OCI-LY1 (cell line): ENCODE results near the gene TRAF3IP1.
"Not testable (repeated sequence)": the region's sequence is repeated elsewhere in the genome, so short reads cannot be mapped to it uniquely, and the experiment has no call there.

ENCODE experiments used
- H2AFZ ChIP-seq: fragments of 200-600 bp; sonication (generic), shearing (Covaris generic); 2 replicates; pipeline ENCODE4 v1.6.0; 2014; ENCODE audit warnings: antibody characterized with exemption, mild to moderate bottlenecking, low read length
- H3F3A ChIP-seq: fragments of 200-600 bp; sonication (generic), shearing (Covaris generic); 2 replicates; pipeline ENCODE4 v1.6.0; 2014; ENCODE audit warnings: mild to moderate bottlenecking, antibody characterized with exemption, low read length, moderate library complexity; ENCODE audit not compliant: insufficient read depth
- H3K27ac ChIP-seq: fragments of 200-600 bp; sonication (generic); 2 replicates; pipeline ENCODE4 v1.5.1; 2014; ENCODE audit warnings: low read length, mixed run types, mild to moderate bottlenecking, low read depth; ENCODE audit not compliant: poor library complexity, severe bottlenecking
- H3K27me3 ChIP-seq: fragments of 200-600 bp; sonication (generic); 2 replicates; pipeline ENCODE4 v1.6.0; 2014; ENCODE audit warnings: antibody characterized with exemption, mild to moderate bottlenecking, low read length, moderate library complexity; ENCODE audit not compliant: insufficient read depth
- H3K36me3 ChIP-seq: fragments of 200-600 bp; sonication (generic); 2 replicates; pipeline ENCODE4 v1.6.1; 2014; ENCODE audit warnings: mild to moderate bottlenecking, antibody characterized with exemption, low read length, moderate library complexity, mixed read lengths; ENCODE audit not compliant: insufficient read depth
- H3K4me1 ChIP-seq: fragments of 200-600 bp; sonication (generic); 2 replicates; pipeline ENCODE4 v1.5.1; 2014; ENCODE audit warnings: mild to moderate bottlenecking, low read length, moderate library complexity; ENCODE audit not compliant: insufficient read depth, severe bottlenecking
- H3K4me2 ChIP-seq: fragments of 200-600 bp; sonication (generic), shearing (Covaris generic); 2 replicates; pipeline ENCODE4 v1.6.1; 2014; ENCODE audit warnings: low read length
- H3K4me3 ChIP-seq: fragments of 200-600 bp; sonication (generic); 2 replicates; pipeline ENCODE4 v1.5.1; 2014; ENCODE audit warnings: low read length, low read depth, mild to moderate bottlenecking, mixed read lengths; ENCODE audit not compliant: poor library complexity, severe bottlenecking
- H3K79me2 ChIP-seq: fragments of 200-600 bp; shearing (Covaris generic); 2 replicates; pipeline ENCODE4 v1.6.1; 2016; ENCODE audit warnings: mixed run types, low read length, mixed read lengths; ENCODE audit not compliant: insufficient read depth
- H3K9ac ChIP-seq: fragments of 200-600 bp; sonication (generic), shearing (Covaris generic); 2 replicates; pipeline ENCODE4 v1.6.1; 2014; ENCODE audit warnings: mild to moderate bottlenecking, low read length, mixed read lengths
- H3K9me2 ChIP-seq: fragments of 200-600 bp; sonication (generic), shearing (Covaris generic); 2 replicates; pipeline ENCODE4 v1.6.1; 2014; ENCODE audit warnings: low read depth, mild to moderate bottlenecking, low read length, mixed read lengths
- H3K9me3 ChIP-seq: fragments of 200-600 bp; shearing (Covaris generic); 2 replicates; pipeline ENCODE4 v1.6.1; 2014; ENCODE audit warnings: low read length, mixed read lengths
- H4K20me1 ChIP-seq: fragments of 200-600 bp; sonication (generic), shearing (Covaris generic); 2 replicates; pipeline ENCODE4 v1.6.0; 2016; ENCODE audit warnings: mild to moderate bottlenecking, low read length; ENCODE audit not compliant: insufficient read depth
- EZH2 ChIP-seq: fragments of 200-600 bp; sonication (generic), shearing (Covaris generic); IDR thresholded peaks from 2 replicates; pipeline ENCODE4 v1.8.0; 2017; ENCODE audit warnings: borderline replicate concordance, mixed run types, mild to moderate bottlenecking, antibody characterized with exemption, low read length, moderate library complexity, mixed read lengths
- TF ChIP-seq, protein P1 (sequence below): fragments of 200-600 bp; sonication (generic), shearing (Covaris generic); IDR thresholded peaks from 2 replicates; pipeline ENCODE4 v1.5.1; 2017; ENCODE audit warnings: mild to moderate bottlenecking, antibody characterized with exemption, low read length, moderate library complexity, mixed read lengths

Gene TRAF3IP1

DNA sequence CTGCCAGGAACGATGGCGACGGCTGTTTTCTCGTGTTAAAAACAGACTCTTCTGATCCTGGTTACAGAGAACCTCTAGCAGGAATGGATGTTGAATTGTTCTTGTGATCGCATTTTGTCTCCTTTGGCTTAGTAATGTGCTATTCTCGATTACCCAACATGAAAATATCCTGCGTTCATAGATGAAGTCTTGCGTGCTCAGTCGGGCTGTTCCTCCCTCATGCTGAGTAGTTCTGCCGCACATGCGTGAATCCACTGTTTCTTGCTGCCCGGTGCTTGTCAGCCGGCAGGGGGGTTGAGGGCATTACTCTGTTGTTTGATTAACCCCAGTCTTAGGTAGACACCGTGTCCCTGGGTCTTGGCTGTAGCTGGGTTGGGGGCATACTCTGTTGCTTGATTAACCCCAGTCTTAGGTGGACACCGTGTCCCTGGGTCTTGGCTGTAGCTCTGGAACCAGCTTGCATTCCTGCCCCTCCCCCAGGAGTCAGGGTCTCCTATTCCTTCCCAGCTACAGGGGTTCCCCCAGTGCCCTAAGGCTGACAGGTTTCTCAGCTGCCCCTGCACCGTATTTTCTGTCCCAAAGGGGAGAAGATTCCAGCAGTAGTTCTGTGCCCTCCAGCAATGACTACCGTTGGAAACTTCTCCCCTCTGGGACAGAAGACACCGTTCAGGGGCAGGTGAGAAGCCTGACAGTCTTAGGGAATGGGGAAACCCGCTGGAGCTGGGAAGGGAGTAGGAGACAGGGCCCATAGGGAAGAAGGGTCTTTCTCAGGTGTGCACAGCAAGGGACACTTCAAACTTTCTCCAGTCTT, 84.3 kb downstream of the TRAF3IP1 start:
- no peak overlapping the region for H3K4me3 ChIP-seq
- H3K9ac ChIP-seq = no peak overlapping the region
- TF ChIP-seq, protein P1, sequence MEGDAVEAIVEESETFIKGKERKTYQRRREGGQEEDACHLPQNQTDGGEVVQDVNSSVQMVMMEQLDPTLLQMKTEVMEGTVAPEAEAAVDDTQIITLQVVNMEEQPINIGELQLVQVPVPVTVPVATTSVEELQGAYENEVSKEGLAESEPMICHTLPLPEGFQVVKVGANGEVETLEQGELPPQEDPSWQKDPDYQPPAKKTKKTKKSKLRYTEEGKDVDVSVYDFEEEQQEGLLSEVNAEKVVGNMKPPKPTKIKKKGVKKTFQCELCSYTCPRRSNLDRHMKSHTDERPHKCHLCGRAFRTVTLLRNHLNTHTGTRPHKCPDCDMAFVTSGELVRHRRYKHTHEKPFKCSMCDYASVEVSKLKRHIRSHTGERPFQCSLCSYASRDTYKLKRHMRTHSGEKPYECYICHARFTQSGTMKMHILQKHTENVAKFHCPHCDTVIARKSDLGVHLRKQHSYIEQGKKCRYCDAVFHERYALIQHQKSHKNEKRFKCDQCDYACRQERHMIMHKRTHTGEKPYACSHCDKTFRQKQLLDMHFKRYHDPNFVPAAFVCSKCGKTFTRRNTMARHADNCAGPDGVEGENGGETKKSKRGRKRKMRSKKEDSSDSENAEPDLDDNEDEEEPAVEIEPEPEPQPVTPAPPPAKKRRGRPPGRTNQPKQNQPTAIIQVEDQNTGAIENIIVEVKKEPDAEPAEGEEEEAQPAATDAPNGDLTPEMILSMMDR = no peak
- TF ChIP-seq EZH2 = no peak
- H3K4me1 ChIP-seq = no peaks in the 10 kb centered on the region
- H3F3A ChIP-seq = no peaks in the 10 kb centered on the region
- no peaks in the 10 kb centered on the region for H3K9me2 ChIP-seq
- H3K4me2 ChIP-seq = no peak overlapping the region
- H3K27me3 ChIP-seq = no peaks in the 10 kb centered on the region
- no peaks in the 10 kb centered on the region for H3K79me2 ChIP-seq
- H4K20me1 ChIP-seq = no peaks in the 10 kb centered on the region
- no peaks in the 10 kb centered on the region for H3K9me3 ChIP-seq
- no peaks in the 10 kb centered on the region for H3K36me3 ChIP-seq
- H2AFZ ChIP-seq = no peak overlapping the region
- no peak overlapping the region for H3K27ac ChIP-seq

DNA sequence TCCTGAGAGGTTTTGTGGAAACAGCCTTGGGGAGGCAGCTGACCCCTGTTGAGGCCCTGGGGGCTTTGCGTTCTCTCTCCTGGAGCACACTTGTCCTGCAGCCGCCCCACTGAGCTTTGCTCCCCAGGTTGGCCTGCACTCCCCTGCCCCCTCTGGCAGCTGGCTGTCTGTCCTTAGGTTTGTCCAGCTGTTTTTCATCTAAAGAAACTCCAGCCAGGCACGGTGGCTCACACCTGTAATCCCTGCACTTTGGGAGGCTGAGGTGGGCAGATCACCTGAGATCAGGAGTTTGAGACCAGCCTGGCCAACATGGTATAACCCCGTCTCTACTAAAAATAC, 84.9 kb downstream of the TRAF3IP1 start:
- not testable (repeated sequence) for H3K36me3 ChIP-seq, H3K4me1 ChIP-seq, H3K9ac ChIP-seq, H4K20me1 ChIP-seq, H3K27me3 ChIP-seq, H3K79me2 ChIP-seq, H3K9me2 ChIP-seq, H3K27ac ChIP-seq, H3K9me3 ChIP-seq, H2AFZ ChIP-seq, H3K4me2 ChIP-seq, H3F3A ChIP-seq, H3K4me3 ChIP-seq

DNA sequence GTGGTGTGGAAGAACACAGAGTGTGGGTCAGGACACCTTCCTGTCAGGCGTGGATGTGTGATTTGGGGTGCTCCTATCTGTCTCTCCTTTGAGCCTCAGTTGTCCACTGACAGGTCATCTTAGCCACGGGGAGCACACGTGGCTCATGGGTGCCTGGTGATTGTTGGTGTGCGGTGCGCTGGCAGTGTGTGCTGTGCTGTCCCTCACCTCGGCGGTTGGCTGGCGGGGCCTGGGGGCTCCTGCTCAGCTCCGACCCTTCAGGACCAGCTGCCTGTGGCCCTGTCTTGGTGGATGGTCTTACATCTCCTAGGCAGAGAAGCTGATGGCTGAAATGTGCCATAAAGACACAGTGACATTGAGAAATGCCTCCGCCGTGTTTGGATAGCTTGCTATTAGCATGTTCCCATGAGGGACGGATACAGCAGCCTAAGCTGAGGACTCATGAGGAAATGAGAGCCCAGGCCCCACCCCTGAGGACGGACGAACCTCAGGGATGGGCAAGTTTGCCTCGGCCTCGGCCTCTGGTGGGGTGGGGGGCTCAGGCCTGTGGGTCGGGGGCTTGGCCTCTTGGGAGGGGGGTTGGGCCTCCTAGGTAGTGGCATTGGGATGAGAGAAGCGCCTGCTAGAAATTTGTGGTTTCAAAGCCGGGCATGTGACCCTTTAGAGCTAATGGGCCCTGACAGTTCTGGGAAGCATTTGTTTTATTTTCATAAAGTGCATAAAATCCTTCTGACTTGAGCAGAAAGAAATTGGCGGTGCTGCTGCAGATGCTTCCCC, 86.1 kb downstream of the TRAF3IP1 start:
- H3K36me3 ChIP-seq = no peaks in the 10 kb centered on the region
- H3K4me1 ChIP-seq = no peaks in the 10 kb centered on the region
- H3K9ac ChIP-seq = no peak overlapping the region
- H3K27ac ChIP-seq = no peak overlapping the region
- no peaks in the 10 kb centered on the region for H3K9me3 ChIP-seq
- no peaks in the 10 kb centered on the region for H4K20me1 ChIP-seq
- no peaks in the 10 kb centered on the region for H3F3A ChIP-seq
- H3K4me3 ChIP-seq = no peak overlapping the region
- no peaks in the 10 kb centered on the region for H3K79me2 ChIP-seq
- no peak overlapping the region for H3K4me2 ChIP-seq
- no peaks in the 10 kb centered on the region for H3K9me2 ChIP-seq
- H3K27me3 ChIP-seq = no peaks in the 10 kb centered on the region
- TF ChIP-seq EZH2 = no peak
- TF ChIP-seq, protein P1 = no peak
- no peak overlapping the region for H2AFZ ChIP-seq
